Measurements from ENCODE around the gene CD274. TPM values are rescaled to one million over a fixed set of nuclear protein-coding genes. Genes with fewer than 3 reads are reported as not detected.

The CD274 gene
- total and polyA plus RNA-seq, 10 of the 15 experiments (the other 5 are each of a cell fraction or from before 2014, with no cell fraction given): 9.4 to 128 (median 24.6) TPM

GRCh38 chr9:5416953-5417352 is 33.4 kb upstream of the CD274 start:
- H3K4me2 ChIP-seq (ENCODE audit: control insufficient read depth, insufficient read depth): no peak overlapping the region
- no peaks in the 10 kb centered on the region for H3K79me2 ChIP-seq (ENCODE audit: control insufficient read depth, insufficient read depth, low read length)
- no peaks in the 10 kb centered on the region for H3K27me3 ChIP-seq (replicated peaks in 1 of 2; ENCODE audit: control insufficient read depth in 2 of 2, insufficient read depth in 2 of 2, low read length in 1 of 2)
- in situ Hi-C loops (cut with MboI): no loop called here
- no TSS peak for BruUV-seq (replicated peaks)
- no peak overlapping the region for H2AFZ ChIP-seq (ENCODE audit: control insufficient read depth, low read depth, low read length)
- no peaks in the 10 kb centered on the region for H3K4me1 ChIP-seq (ENCODE audit: control insufficient read depth, insufficient read depth, low read length)
- FAIRE-seq: no peak
- no peak for ATAC-seq
- H3K4me3 ChIP-seq: no peak overlapping the region
- H3K9me3 ChIP-seq (replicated peaks; ENCODE audit: control insufficient read depth, insufficient read depth, low read length): no peaks in the 10 kb centered on the region; the same call in 1 of the 3 replicates
- SMC1A ChIA-PET (ENCODE audit: uncharacterized antibody, unreplicated experiment): interaction anchor here (0.7 to 1.5 kb wide), 10 partner anchors 8 to 666 kb away, joined by 3 to 6 read pairs (median 3); no protein-coding TSS in a partner anchor
- peaks cover 0 to 5% of the 10 kb centered on the region in 2 experiments; a peak in 3 of 4 replicates for H3K36me3 ChIP-seq (ENCODE audit: control insufficient read depth in 2 of 2, insufficient read depth in 2 of 2, low read length in 1 of 2)
- CTCF ChIA-PET: interaction anchor here (0.6 to 1.4 kb wide), 8 partner anchors 8 to 813 kb away, joined by 3 to 10 read pairs (median 3); no protein-coding TSS in a partner anchor
- 69% methylated on average over 3 of the region's 3 CpGs for WGBS (ENCODE audit: insufficient coverage, insufficient replicate concordance, low lambda C conversion rate, missing lambda C conversion rate)
- no peaks in the 10 kb centered on the region for H4K20me1 ChIP-seq (ENCODE audit: control insufficient read depth, insufficient read depth)
- H3K9ac ChIP-seq (ENCODE audit: control insufficient read depth, insufficient read depth, low read length): no peak overlapping the region
- no peak for TF ChIP-seq BHLHE40 (IDR thresholded peaks at IDR 0.05; ENCODE audit: borderline replicate concordance in 1 of 2, low read depth in 2 of 2, low read length in 1 of 2)
- intact Hi-C loops (cut with micrococcal nuclease; ENCODE audit: unreplicated experiment): no loop called here
- H3K27ac ChIP-seq (ENCODE audit: control insufficient read depth, insufficient read depth): no peak overlapping the region
- POLR2A ChIA-PET: interaction anchor here (0.6 to 0.7 kb wide), 2 partner anchors 43 to 1082 kb away, joined by 4 to 6 read pairs; no protein-coding TSS in a partner anchor
- no peak for DNase-seq (ENCODE audit: low read depth, low spot score)
- RAD21 ChIA-PET (ENCODE audit: unreplicated experiment): interaction anchor here (0.8 to 2.5 kb wide), 3 partner anchors 25 to 658 kb away, joined by 3 to 9 read pairs (median 3); no protein-coding TSS in a partner anchor

GRCh38 chr9:5418481-5418880 is 31.9 kb upstream of the CD274 start:
- Histone ChIP-seq H3K9me3 (replicated peaks; ENCODE audit: control insufficient read depth, insufficient read depth, low read length) (no peaks in the 10 kb centered on the region; the same call in 1 of the 3 replicates), H3K27me3 (replicated peaks in 1 of 2; ENCODE audit: control insufficient read depth in 2 of 2, insufficient read depth in 2 of 2, low read length in 1 of 2) (no peaks in the 10 kb centered on the region), H3K27ac (ENCODE audit: control insufficient read depth, insufficient read depth) (no peak overlapping the region), H3K4me1 (ENCODE audit: control insufficient read depth, insufficient read depth, low read length) (no peaks in the 10 kb centered on the region), H3K36me3 (ENCODE audit: control insufficient read depth in 2 of 2, insufficient read depth in 2 of 2, low read length in 1 of 2) (peaks cover 0 to 5% of the 10 kb centered on the region in 2 experiments; a peak in 3 of 4 replicates), H3K79me2 (ENCODE audit: control insufficient read depth, insufficient read depth, low read length) (no peaks in the 10 kb centered on the region), H3K9ac (ENCODE audit: control insufficient read depth, insufficient read depth, low read length) (no peak overlapping the region), H4K20me1 (ENCODE audit: control insufficient read depth, insufficient read depth) (no peaks in the 10 kb centered on the region), H3K4me3 (no peak overlapping the region), H2AFZ (ENCODE audit: control insufficient read depth, low read depth, low read length) (no peak overlapping the region), H3K4me2 (ENCODE audit: control insufficient read depth, insufficient read depth) (no peak overlapping the region)
- ChIA-PET CTCF (interaction anchor here (0.6 kb wide), 1 partner anchor 113 kb away, joined by 3 read pairs; no protein-coding TSS in a partner anchor), POLR2A (no interaction called here), RAD21 (ENCODE audit: unreplicated experiment) (no interaction called here), SMC1A (ENCODE audit: uncharacterized antibody, unreplicated experiment) (no interaction called here)
- BruUV-seq (replicated peaks): no TSS peak
- ATAC-seq (no peak), FAIRE-seq (no peak), DNase-seq (ENCODE audit: low read depth, low spot score) (no peak)
- in situ Hi-C loops (cut with MboI) (no loop called here), intact Hi-C loops (cut with micrococcal nuclease; ENCODE audit: unreplicated experiment) (no loop called here)
- over 99% methylated on average over 20 of the region's 20 CpGs for WGBS (ENCODE audit: insufficient coverage, insufficient replicate concordance, low lambda C conversion rate, missing lambda C conversion rate)
- TF ChIP-seq ZBED1 (IDR thresholded peaks at IDR 0.05; ENCODE audit: borderline replicate concordance) (no peak), BCL3 (IDR thresholded peaks at IDR 0.05; ENCODE audit: borderline replicate concordance, insufficient read depth, low read depth, low read length, poor library complexity, severe bottlenecking) (no peak), NFYA (IDR thresholded peaks at IDR 0.05; ENCODE audit: borderline replicate concordance, low read depth, low read length) (no peak), PML (IDR thresholded peaks at IDR 0.05; ENCODE audit: low read length) (no peak), MXI1 (IDR thresholded peaks at IDR 0.05; ENCODE audit: low read depth, low read length) (no peak), IRF3 (IDR thresholded peaks at IDR 0.05) (no peak), CHD2 (IDR thresholded peaks at IDR 0.05; ENCODE audit: borderline replicate concordance, low read depth, low read length) (no peak), E4F1 (IDR thresholded peaks at IDR 0.05; ENCODE audit: borderline replicate concordance, partially characterized antibody) (no peak), ZNF384 (IDR thresholded peaks at IDR 0.05; ENCODE audit: borderline replicate concordance, low read depth, low read length) (no peak)

Measured in GM12878 (cell line).